SK-N-SH (cell line): ENCODE results near the gene ATP2B3. TPM values are rescaled to one million over a fixed set of nuclear protein-coding genes. Genes with fewer than 3 reads are reported as not detected.

Experiments
- CTCF ChIA-PET: fragments of 300-600, 350-600 bp; formaldehyde crosslinking; extraction: SDS; loops from one replicate; lab custom pipeline; 2021; lab: Yijun Ruan, JAX
- POLR2A ChIA-PET: fragments of 350-600 bp; sonication (Branson Sonifier 250); formaldehyde crosslinking; extraction: SDS; loops from one replicate; lab custom pipeline; 2020; ENCODE audit warnings: antibody characterized with exemption, inconsistent platforms; lab: Yijun Ruan, JAX
- DNase-seq: peaks from one replicate; pipeline ENCODE4 v3.0.0; 2012
- H2AFZ ChIP-seq: fragments of 200-600 bp; sonication (generic); 2 replicates; pipeline ENCODE4 v1.8.1; 2016; ENCODE audit warnings: antibody characterized with exemption, mild to moderate bottlenecking, low read depth
- H3F3A ChIP-seq: fragments of 200-600 bp; sonication (generic); replicated peaks from 2 replicates; pipeline ENCODE3; 2016; ENCODE audit warnings: antibody characterized with exemption, mild to moderate bottlenecking; ENCODE audit not compliant: insufficient read depth
- H3K27ac ChIP-seq, 2 experiments: fragments of 200-500 bp in 1 of 2; fragments of 200-600 bp in 1 of 2; sonication (Bioruptor generic) in 1 of 2; sonication (generic), shearing (Covaris generic) in 1 of 2; 2 replicates each; pipeline versions ENCODE4 v1.5.1 to v1.6.1; 2014 to 2016; ENCODE audit warnings: low read depth in 2 of 2, inconsistent platforms in 1 of 2, low read length in 1 of 2, mild to moderate bottlenecking in 1 of 2, mixed read lengths in 1 of 2
- H3K27me3 ChIP-seq: fragments of 200-600 bp; sonication (generic), shearing (Covaris generic); 2 replicates; pipeline ENCODE4 v1.6.1; 2016; ENCODE audit warnings: mixed run types; ENCODE audit not compliant: insufficient read depth
- H3K36me3 ChIP-seq, 2 experiments: fragments of 200-500 bp in 1 of 2; fragments of 200-600 bp in 1 of 2; sonication (Bioruptor generic) in 1 of 2; sonication (generic) in 1 of 2; replicated peaks in 1 of 2; 2 replicates each; pipeline versions ENCODE3 to v1.5.1; 2014 to 2016; ENCODE audit warnings: low read length in 1 of 2, mild to moderate bottlenecking in 1 of 2; ENCODE audit not compliant: insufficient read depth in 2 of 2, control insufficient read depth in 1 of 2
- H3K4me1 ChIP-seq, 2 experiments: fragments of 200-500 bp in 1 of 2; fragments of 200-600 bp in 1 of 2; sonication (Bioruptor generic) in 1 of 2; sonication (generic), shearing (Covaris generic) in 1 of 2; 2 replicates each; pipeline versions ENCODE4 v1.5.1 to v1.6.1; 2014 to 2016; ENCODE audit warnings: low read depth in 1 of 2, low read length in 1 of 2, mixed run types in 1 of 2; ENCODE audit not compliant: insufficient read depth in 2 of 2, control insufficient read depth in 1 of 2
- H3K4me2 ChIP-seq: fragments of 200-600 bp; sonication (generic), shearing (Covaris generic); 2 replicates; pipeline ENCODE4 v1.6.1; 2017; ENCODE audit warnings: mixed run types
- H3K4me3 ChIP-seq, 2 experiments: fragments of 200-500 bp in 1 of 2; fragments of 200-600 bp in 1 of 2; sonication (Bioruptor generic) in 1 of 2; sonication (generic), shearing (Covaris generic) in 1 of 2; 2 replicates each; pipeline versions ENCODE4 v1.5.1 to v1.8.1; 2014 to 2016; ENCODE audit warnings: low read depth in 2 of 2, inconsistent platforms in 1 of 2, low read length in 1 of 2, mild to moderate bottlenecking in 1 of 2, mixed read lengths in 1 of 2, moderate library complexity in 1 of 2
- H3K79me2 ChIP-seq: fragments of 200-600 bp; sonication (generic); 2 replicates; pipeline ENCODE4 v1.8.1; 2017; ENCODE audit warnings: mild to moderate bottlenecking; ENCODE audit not compliant: insufficient read depth
- H3K9ac ChIP-seq: fragments of 200-600 bp; sonication (generic); 2 replicates; pipeline ENCODE4 v1.6.1; 2017; ENCODE audit warnings: mixed run types
- H3K9me2 ChIP-seq: fragments of 200-600 bp; sonication (generic); 2 replicates; pipeline ENCODE4 v1.6.1; 2017; ENCODE audit warnings: mixed run types
- H3K9me3 ChIP-seq: fragments of 200-600 bp; sonication (generic); 2 replicates; pipeline ENCODE4 v1.6.1; 2017; ENCODE audit warnings: mixed run types, mild to moderate bottlenecking, moderate library complexity
- H4K20me1 ChIP-seq: fragments of 200-600 bp; sonication (generic); 2 replicates; pipeline ENCODE4 v1.6.1; 2017; ENCODE audit warnings: mild to moderate bottlenecking, mixed run types; ENCODE audit not compliant: insufficient read depth
- CHD2 ChIP-seq: fragments of 150-350 bp; IDR thresholded peaks from 2 replicates; pipeline ENCODE4 v1.6.1; 2018; ENCODE audit warnings: low read length; ENCODE audit not compliant: partially characterized antibody
- ELF1 ChIP-seq: IDR thresholded peaks from 2 replicates; pipeline ENCODE4 v1.4.0; 2012
- EP300 ChIP-seq, 2 experiments: IDR thresholded peaks; 2 replicates each; pipeline versions ENCODE4 v1.4.0 to v1.6.1; 2012; ENCODE audit warnings: borderline replicate concordance in 1 of 2, low read depth in 1 of 2, low read length in 1 of 2
- EZH2phosphoT487 ChIP-seq: fragments of 200-600 bp; sonication (generic); IDR thresholded peaks from 2 replicates; pipeline ENCODE4 v1.6.1; 2017; ENCODE audit warnings: low read depth, mixed run types, mild to moderate bottlenecking, antibody characterized with exemption, moderate library complexity, borderline replicate concordance
- FOSL2 ChIP-seq: IDR thresholded peaks from 2 replicates; pipeline ENCODE4 v1.4.0; 2012; ENCODE audit warnings: low read depth, mild to moderate bottlenecking, moderate library complexity, borderline replicate concordance
- JUND ChIP-seq: IDR thresholded peaks from 2 replicates; pipeline ENCODE4 v1.4.0; 2012
- NFIC ChIP-seq: IDR thresholded peaks from 2 replicates; pipeline ENCODE4 v1.4.0; 2012; ENCODE audit warnings: borderline replicate concordance
- NRF1 ChIP-seq: IDR thresholded peaks from 2 replicates; pipeline ENCODE4 v1.6.1; 2012; ENCODE audit warnings: low read depth, mild to moderate bottlenecking, low read length
- RAD21 ChIP-seq: IDR thresholded peaks from 2 replicates; pipeline ENCODE4 v1.6.1; 2012; ENCODE audit warnings: mild to moderate bottlenecking, low read length
- RCOR1 ChIP-seq: fragments of 150-350 bp; IDR thresholded peaks from 2 replicates; pipeline ENCODE4 v1.6.1; 2017; ENCODE audit warnings: antibody characterized with exemption, low read length
- RXRA ChIP-seq: IDR thresholded peaks from 2 replicates; pipeline ENCODE4 v1.4.0; 2012; ENCODE audit warnings: low read depth, mild to moderate bottlenecking, borderline replicate concordance
- SMC3 ChIP-seq: IDR thresholded peaks from 2 replicates; pipeline ENCODE4 v1.6.1; 2012; ENCODE audit warnings: low read depth, low read length, improper control_type of control experiment
- TCF12 ChIP-seq: IDR thresholded peaks from 2 replicates; pipeline ENCODE4 v1.4.0; 2012
- TEAD4 ChIP-seq: IDR thresholded peaks from 2 replicates; pipeline ENCODE4 v1.4.0; 2012; ENCODE audit warnings: mild to moderate bottlenecking, borderline replicate concordance; ENCODE audit not compliant: insufficient read depth
- WGBS: methylation state at CpG from one replicate; pipeline ENCODE4 v1.1.6; 2017; ENCODE audit warnings: low lambda C conversion rate; 5-methylcytosine and 5-hydroxymethylcytosine counted together
- polyA plus RNA-seq, 3 experiments: library from polyadenylated mRNA; depleted of rRNA; stranded (reverse); fragments of >200 nt; gene quantifications; 2 replicates each; pipeline ENCODE4 v1.2.3, GENCODE V29; 2012
- TF ChIP-seq, protein P1 (sequence below): fragments of 200-600 bp; sonication (generic); IDR thresholded peaks from 2 replicates; pipeline ENCODE4 v1.6.1; 2017; ENCODE audit warnings: antibody characterized with exemption, mild to moderate bottlenecking, moderate library complexity
- TF ChIP-seq, protein P2 (sequence below): IDR thresholded peaks from 2 replicates; pipeline ENCODE4 v1.4.0; 2012; ENCODE audit warnings: low read depth
- TF ChIP-seq, protein P3 (sequence below): fragments of 150-350 bp; IDR thresholded peaks from 2 replicates; pipeline ENCODE4 v1.6.1; 2017; ENCODE audit warnings: antibody characterized with exemption, low read length, low read depth, borderline replicate concordance
- TF ChIP-seq, protein P4 (sequence below): IDR thresholded peaks from 2 replicates; pipeline ENCODE4 v1.6.1; 2012; ENCODE audit warnings: mild to moderate bottlenecking, low read depth, low read length, moderate library complexity
- TF ChIP-seq, protein P5 (sequence below): IDR thresholded peaks from 2 replicates; pipeline ENCODE4 v1.4.0; 2012; ENCODE audit warnings: low read depth, borderline replicate concordance

Gene ATP2B3
- polyA plus RNA-seq, 1 of the 3 experiments (the other 2 are of a cell fraction), result 0.16 TPM

DNA sequence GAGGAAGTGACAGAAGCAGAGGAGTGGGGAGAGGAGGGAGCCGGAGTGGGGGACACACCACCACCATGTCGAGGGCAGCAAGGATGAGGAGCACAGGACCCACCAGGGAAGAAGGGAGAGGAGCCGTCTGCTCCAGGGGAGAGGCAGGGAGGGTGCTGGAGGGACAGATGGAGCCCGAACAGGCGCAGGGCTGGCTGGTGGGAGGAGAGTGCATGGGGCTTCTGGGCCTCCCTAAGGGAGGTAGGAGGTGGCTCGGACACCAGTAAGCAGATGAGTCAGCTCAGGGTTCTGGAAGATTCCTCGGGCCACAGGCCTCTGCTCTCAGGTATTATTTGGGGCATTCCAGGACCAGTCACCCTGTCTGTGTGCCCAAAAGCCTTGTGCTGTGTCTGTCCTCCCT lies 29.8 kb downstream of the ATP2B3 start:
- no peaks in the 10 kb centered on the region for H4K20me1 ChIP-seq
- POLR2A ChIA-PET, result no interaction called here
- WGBS, result 37% methylated on average over 6 of the region's 7 CpGs

More for the DNA sequence above, 29.8 kb downstream of the ATP2B3 start:
- TF ChIP-seq TCF12 (no peak), NRF1 (no peak), EZH2phosphoT487 (no peak), RCOR1 (no peak), ELF1 (no peak), RXRA (no peak), FOSL2 (no peak), JUND (no peak), SMC3 (no peak), TEAD4 (no peak), NFIC (no peak), CHD2 (no peak), EP300 (IDR thresholded peaks at IDR 0.05; ENCODE audit: borderline replicate concordance in 1 of 2, low read depth in 1 of 2, low read length in 1 of 2) (no peak), RAD21 (no peak)
- TF ChIP-seq, protein P1, sequence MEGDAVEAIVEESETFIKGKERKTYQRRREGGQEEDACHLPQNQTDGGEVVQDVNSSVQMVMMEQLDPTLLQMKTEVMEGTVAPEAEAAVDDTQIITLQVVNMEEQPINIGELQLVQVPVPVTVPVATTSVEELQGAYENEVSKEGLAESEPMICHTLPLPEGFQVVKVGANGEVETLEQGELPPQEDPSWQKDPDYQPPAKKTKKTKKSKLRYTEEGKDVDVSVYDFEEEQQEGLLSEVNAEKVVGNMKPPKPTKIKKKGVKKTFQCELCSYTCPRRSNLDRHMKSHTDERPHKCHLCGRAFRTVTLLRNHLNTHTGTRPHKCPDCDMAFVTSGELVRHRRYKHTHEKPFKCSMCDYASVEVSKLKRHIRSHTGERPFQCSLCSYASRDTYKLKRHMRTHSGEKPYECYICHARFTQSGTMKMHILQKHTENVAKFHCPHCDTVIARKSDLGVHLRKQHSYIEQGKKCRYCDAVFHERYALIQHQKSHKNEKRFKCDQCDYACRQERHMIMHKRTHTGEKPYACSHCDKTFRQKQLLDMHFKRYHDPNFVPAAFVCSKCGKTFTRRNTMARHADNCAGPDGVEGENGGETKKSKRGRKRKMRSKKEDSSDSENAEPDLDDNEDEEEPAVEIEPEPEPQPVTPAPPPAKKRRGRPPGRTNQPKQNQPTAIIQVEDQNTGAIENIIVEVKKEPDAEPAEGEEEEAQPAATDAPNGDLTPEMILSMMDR, result no peak
- TF ChIP-seq, protein P2, sequence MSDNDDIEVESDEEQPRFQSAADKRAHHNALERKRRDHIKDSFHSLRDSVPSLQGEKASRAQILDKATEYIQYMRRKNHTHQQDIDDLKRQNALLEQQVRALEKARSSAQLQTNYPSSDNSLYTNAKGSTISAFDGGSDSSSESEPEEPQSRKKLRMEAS, result no peak
- TF ChIP-seq, protein P3, sequence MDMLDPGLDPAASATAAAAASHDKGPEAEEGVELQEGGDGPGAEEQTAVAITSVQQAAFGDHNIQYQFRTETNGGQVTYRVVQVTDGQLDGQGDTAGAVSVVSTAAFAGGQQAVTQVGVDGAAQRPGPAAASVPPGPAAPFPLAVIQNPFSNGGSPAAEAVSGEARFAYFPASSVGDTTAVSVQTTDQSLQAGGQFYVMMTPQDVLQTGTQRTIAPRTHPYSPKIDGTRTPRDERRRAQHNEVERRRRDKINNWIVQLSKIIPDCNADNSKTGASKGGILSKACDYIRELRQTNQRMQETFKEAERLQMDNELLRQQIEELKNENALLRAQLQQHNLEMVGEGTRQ, result no peak
- TF ChIP-seq, protein P4, sequence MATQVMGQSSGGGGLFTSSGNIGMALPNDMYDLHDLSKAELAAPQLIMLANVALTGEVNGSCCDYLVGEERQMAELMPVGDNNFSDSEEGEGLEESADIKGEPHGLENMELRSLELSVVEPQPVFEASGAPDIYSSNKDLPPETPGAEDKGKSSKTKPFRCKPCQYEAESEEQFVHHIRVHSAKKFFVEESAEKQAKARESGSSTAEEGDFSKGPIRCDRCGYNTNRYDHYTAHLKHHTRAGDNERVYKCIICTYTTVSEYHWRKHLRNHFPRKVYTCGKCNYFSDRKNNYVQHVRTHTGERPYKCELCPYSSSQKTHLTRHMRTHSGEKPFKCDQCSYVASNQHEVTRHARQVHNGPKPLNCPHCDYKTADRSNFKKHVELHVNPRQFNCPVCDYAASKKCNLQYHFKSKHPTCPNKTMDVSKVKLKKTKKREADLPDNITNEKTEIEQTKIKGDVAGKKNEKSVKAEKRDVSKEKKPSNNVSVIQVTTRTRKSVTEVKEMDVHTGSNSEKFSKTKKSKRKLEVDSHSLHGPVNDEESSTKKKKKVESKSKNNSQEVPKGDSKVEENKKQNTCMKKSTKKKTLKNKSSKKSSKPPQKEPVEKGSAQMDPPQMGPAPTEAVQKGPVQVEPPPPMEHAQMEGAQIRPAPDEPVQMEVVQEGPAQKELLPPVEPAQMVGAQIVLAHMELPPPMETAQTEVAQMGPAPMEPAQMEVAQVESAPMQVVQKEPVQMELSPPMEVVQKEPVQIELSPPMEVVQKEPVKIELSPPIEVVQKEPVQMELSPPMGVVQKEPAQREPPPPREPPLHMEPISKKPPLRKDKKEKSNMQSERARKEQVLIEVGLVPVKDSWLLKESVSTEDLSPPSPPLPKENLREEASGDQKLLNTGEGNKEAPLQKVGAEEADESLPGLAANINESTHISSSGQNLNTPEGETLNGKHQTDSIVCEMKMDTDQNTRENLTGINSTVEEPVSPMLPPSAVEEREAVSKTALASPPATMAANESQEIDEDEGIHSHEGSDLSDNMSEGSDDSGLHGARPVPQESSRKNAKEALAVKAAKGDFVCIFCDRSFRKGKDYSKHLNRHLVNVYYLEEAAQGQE, result no peak
- TF ChIP-seq, protein P5, sequence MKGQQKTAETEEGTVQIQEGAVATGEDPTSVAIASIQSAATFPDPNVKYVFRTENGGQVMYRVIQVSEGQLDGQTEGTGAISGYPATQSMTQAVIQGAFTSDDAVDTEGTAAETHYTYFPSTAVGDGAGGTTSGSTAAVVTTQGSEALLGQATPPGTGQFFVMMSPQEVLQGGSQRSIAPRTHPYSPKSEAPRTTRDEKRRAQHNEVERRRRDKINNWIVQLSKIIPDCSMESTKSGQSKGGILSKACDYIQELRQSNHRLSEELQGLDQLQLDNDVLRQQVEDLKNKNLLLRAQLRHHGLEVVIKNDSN, result no peak
- peaks cover 24% of the 10 kb centered on the region; the same call in 1 of the 2 replicates for H3K27me3 ChIP-seq
- no peaks in the 10 kb centered on the region for H3K36me3 ChIP-seq
- no peak overlapping the region for H3K4me3 ChIP-seq
- no peak overlapping the region for H3K4me2 ChIP-seq
- DNase-seq, result no peak
- H3K9ac ChIP-seq, result no peak overlapping the region
- no peaks in the 10 kb centered on the region for H3K79me2 ChIP-seq
- H3K27ac ChIP-seq, result no peak overlapping the region
- H3K9me3 ChIP-seq, result no peaks in the 10 kb centered on the region
- no peaks in the 10 kb centered on the region for H3K4me1 ChIP-seq
- no peak overlapping the region for H2AFZ ChIP-seq
- H3K9me2 ChIP-seq, result no peaks in the 10 kb centered on the region
- H3F3A ChIP-seq, result no peaks in the 10 kb centered on the region
- CTCF ChIA-PET, result interaction anchor here (1.3 to 3.3 kb wide), 4 partner anchors 8 to 162 kb away, joined by 3 to 16 read pairs (median 6); no protein-coding TSS in a partner anchor
